Endothelial cell of umbilical vein (primary cell): Measurements from ENCODE around the gene ENDOG.
A peak's percentile ranks its signal among the peaks of the same experiment; 100 is the strongest.

Source experiments
- CTCF ChIP-seq, 2 donors: IDR thresholded peaks; 1 replicate in 1 of 2; 2 replicates in 1 of 2; pipeline ENCODE4 v1.5.1; 2011; ENCODE audit warnings: low read length in 2 of 2, mild to moderate bottlenecking in 2 of 2, moderate library complexity in 2 of 2, control low read depth in 1 of 2, inconsistent platforms in 1 of 2, low read depth in 1 of 2; ENCODE audit not compliant: insufficient read depth in 1 of 2; ENCODE audit errors: extremely low read depth in 1 of 2
- EZH2 ChIP-seq: IDR thresholded peaks from 2 replicates; pipeline ENCODE4 v1.6.1; 2012; ENCODE audit warnings: borderline replicate concordance, low read depth, mild to moderate bottlenecking, moderate library complexity, low read length, inconsistent platforms; ENCODE audit not compliant: severe bottlenecking
- FOS ChIP-seq: IDR thresholded peaks from 2 replicates; pipeline ENCODE4 v1.6.1; 2011; ENCODE audit warnings: mild to moderate bottlenecking, low read length, moderate library complexity, borderline replicate concordance; ENCODE audit not compliant: insufficient read depth
- JUN ChIP-seq: IDR thresholded peaks from 2 replicates; pipeline ENCODE4 v1.6.1; 2011; ENCODE audit warnings: borderline replicate concordance, low read depth; ENCODE audit not compliant: insufficient read length, insufficient read depth
- MAX ChIP-seq: IDR thresholded peaks from 2 replicates; pipeline ENCODE4 v1.6.1; 2011; ENCODE audit not compliant: insufficient read depth, insufficient read length
- POLR2A ChIP-seq: IDR thresholded peaks from 2 replicates; pipeline ENCODE4 v1.6.1; 2012; ENCODE audit warnings: low read depth, mild to moderate bottlenecking, control low read depth, low read length
- POLR2AphosphoS5 ChIP-seq: IDR thresholded peaks from 2 replicates; pipeline ENCODE4 v1.6.1; 2012; ENCODE audit warnings: low read depth, mild to moderate bottlenecking, control low read depth, low read length, moderate library complexity; ENCODE audit not compliant: insufficient read depth

GRCh38 chr9:128863647-128864046 is 45.3 kb downstream of the ENDOG start:
- TF ChIP-seq POLR2AphosphoS5 (no peak), CTCF (IDR thresholded peaks at IDR 0.05; ENCODE audit: extremely low read depth in 1 of 2, insufficient read depth in 1 of 2, low read depth in 1 of 2, low read length in 2 of 2) (peak; percentile 73 to 97), MAX (no peak), EZH2 (no peak), POLR2A (no peak), FOS (no peak), JUN (no peak)
